Ectodermal cell (in vitro differentiated cells): ENCODE data around the gene NAA38.
A peak's percentile ranks its signal among the peaks of the same experiment; 100 is the strongest.

Experiments used
- H3K27ac ChIP-seq: 2 replicates; pipeline ENCODE4 v1.7.0; 2013; ENCODE audit warnings: mild to moderate bottlenecking, low read depth, low read length; ENCODE audit not compliant: insufficient read depth, poor library complexity, severe bottlenecking
- H3K27me3 ChIP-seq: 2 replicates; pipeline ENCODE4 v1.7.0; 2013; ENCODE audit warnings: mild to moderate bottlenecking, low read length; ENCODE audit not compliant: insufficient read depth, control insufficient read depth, poor library complexity, severe bottlenecking
- H3K36me3 ChIP-seq: one replicate; pipeline ENCODE4 v1.7.0; 2013; ENCODE audit warnings: low read length; ENCODE audit not compliant: control insufficient read depth, insufficient read depth
- H3K4me1 ChIP-seq: one replicate; pipeline ENCODE4 v1.7.0; 2013; ENCODE audit warnings: low read length; ENCODE audit not compliant: control insufficient read depth, insufficient read depth
- H3K4me3 ChIP-seq: 2 replicates; pipeline ENCODE4 v1.7.0; 2013; ENCODE audit warnings: low read depth, low read length, control low read depth; ENCODE audit not compliant: insufficient read depth
- H3K9me3 ChIP-seq: 2 replicates; pipeline ENCODE4 v1.7.0; 2013; ENCODE audit warnings: mild to moderate bottlenecking, low read length, moderate library complexity; ENCODE audit not compliant: control insufficient read depth
- WGBS, 2 experiments: methylation state at CpG; one replicate each; pipeline ENCODE4 v1.1.7; 2013; ENCODE audit warnings: missing lambda C conversion rate in 2 of 2; 5-methylcytosine and 5-hydroxymethylcytosine counted together

The NAA38 gene

GRCh38 chr17:7845359-7846062, 11.8 kb downstream of the NAA38 start:
- Histone ChIP-seq H3K27ac (no peak overlapping the region), H3K36me3 (peaks cover 45% of the 10 kb centered on the region), H3K9me3 (no peaks in the 10 kb centered on the region), H3K4me3 (peak overlapping the region; percentile 77), H3K4me1 (peaks cover 12% of the 10 kb centered on the region), H3K27me3 (no peaks in the 10 kb centered on the region)
- 90 to 92% methylated on average over 15 of the region's 15 CpGs for WGBS, 2 experiments

GRCh38 chr17:7844292-7845154, 12.8 kb downstream of the NAA38 start:
- Histone ChIP-seq H3K4me3 (peak overlapping the region; percentile 77), H3K4me1 (peaks cover 21% of the 10 kb centered on the region), H3K27ac (peak overlapping the region; percentile 64), H3K36me3 (peaks cover 37% of the 10 kb centered on the region), H3K27me3 (no peaks in the 10 kb centered on the region), H3K9me3 (no peaks in the 10 kb centered on the region)
- 0 to 1% methylated on average over 71 of the region's 71 CpGs for WGBS, 2 experiments

GRCh38 chr17:7843536-7844291, 13.6 kb downstream of the NAA38 start:
- Histone ChIP-seq H3K36me3 (peaks cover 29% of the 10 kb centered on the region), H3K4me3 (peak overlapping the region; percentile 77), H3K27me3 (no peaks in the 10 kb centered on the region), H3K9me3 (no peaks in the 10 kb centered on the region), H3K4me1 (peaks cover 30% of the 10 kb centered on the region), H3K27ac (peak overlapping the region; percentile 82)
- 0 to 1% methylated on average over 52 to 60 of the region's 61 CpGs for WGBS, 2 experiments

GRCh38 chr17:7843257-7843535, 14.2 kb downstream of the NAA38 start:
- Histone ChIP-seq H3K36me3 (peaks cover 23% of the 10 kb centered on the region), H3K27me3 (no peaks in the 10 kb centered on the region), H3K4me1 (peaks cover 33% of the 10 kb centered on the region), H3K9me3 (no peaks in the 10 kb centered on the region), H3K27ac (peak overlapping the region; percentile 82), H3K4me3 (peak overlapping the region; percentile 77)
- 0% methylated on average over 17 of the region's 17 CpGs for WGBS, 2 experiments

- H3K27ac ChIP-seq = peak overlapping the region; percentile 29
- H3K27me3 ChIP-seq = no peaks in the 10 kb centered on the region
- 0% methylated on average over 47 of the region's 47 CpGs for WGBS, 2 experiments
- no peaks in the 10 kb centered on the region for H3K9me3 ChIP-seq
- H3K4me1 ChIP-seq = peaks cover 36% of the 10 kb centered on the region
- peak overlapping the region; percentile 77 for H3K4me3 ChIP-seq
- peaks cover 18% of the 10 kb centered on the region for H3K36me3 ChIP-seq
Observed at GRCh38 chr17:7842380-7843256, 14.7 kb downstream of the NAA38 start.

GRCh38 chr17:7841915-7842379, 15.4 kb downstream of the NAA38 start:
- H3K27me3 ChIP-seq = no peaks in the 10 kb centered on the region
- peaks cover 37% of the 10 kb centered on the region for H3K4me1 ChIP-seq
- H3K4me3 ChIP-seq = peak overlapping the region; percentile 77
- 0 to 1% methylated on average over 46 of the region's 46 CpGs for WGBS, 2 experiments
- H3K36me3 ChIP-seq = peaks cover 14% of the 10 kb centered on the region
- H3K27ac ChIP-seq = peak overlapping the region; percentile 75
- no peaks in the 10 kb centered on the region for H3K9me3 ChIP-seq

- Histone ChIP-seq H3K27ac (peak overlapping the region; percentile 75), H3K36me3 (peaks cover 9% of the 10 kb centered on the region), H3K4me1 (peaks cover 37% of the 10 kb centered on the region), H3K9me3 (no peaks in the 10 kb centered on the region), H3K4me3 (peak overlapping the region; percentile 77), H3K27me3 (no peaks in the 10 kb centered on the region)
- 2 to 3% methylated on average over 34 of the region's 34 CpGs for whole genome bisulfite sequencing, 2 experiments
Observed at GRCh38 chr17:7841396-7841914, 15.9 kb downstream of the NAA38 start.

- Histone ChIP-seq H3K36me3 (peaks cover 7% of the 10 kb centered on the region), H3K4me1 (peaks cover 37% of the 10 kb centered on the region), H3K27ac (peak overlapping the region; percentile 17), H3K27me3 (no peaks in the 10 kb centered on the region), H3K4me3 (peak overlapping the region; percentile 77), H3K9me3 (no peaks in the 10 kb centered on the region)
- 52 to 53% methylated on average over 1 of the region's 1 CpG for WGBS, 2 experiments
Observed at GRCh38 chr17:7840875-7841274, 16.5 kb downstream of the NAA38 start.

- H3K27ac ChIP-seq = peak overlapping the region; percentile 17
- peak overlapping the region; percentile 9 for H3K4me3 ChIP-seq
- H3K4me1 ChIP-seq = peaks cover 37% of the 10 kb centered on the region
- H3K9me3 ChIP-seq = no peaks in the 10 kb centered on the region
- WGBS, 2 experiments = 40 to 73% methylated on average over 1 of the region's 1 CpG
- H3K27me3 ChIP-seq = no peaks in the 10 kb centered on the region
- H3K36me3 ChIP-seq = peaks cover 5% of the 10 kb centered on the region
Observed at GRCh38 chr17:7840441-7840840, 16.9 kb downstream of the NAA38 start.
